Fibroblast of the aortic adventitia (primary cell): Measurements from ENCODE around the gene ARPC5L. TPM values are rescaled to one million over a fixed set of nuclear protein-coding genes. Genes with fewer than 3 reads are reported as not detected.
A peak's percentile ranks its signal among the peaks of the same experiment; 100 is the strongest.

Experiments used
- DNase-seq: peaks from one replicate; pipeline ENCODE4 v3.0.0-alpha.2; 2010; ENCODE audit warnings: low read depth
- H3K4me3 ChIP-seq: 2 replicates; pipeline ENCODE4 v1.5.1; 2011; ENCODE audit warnings: low read depth, mild to moderate bottlenecking, control low read depth, low read length, moderate library complexity
- total RNA-seq: library from RNA; depleted of rRNA; stranded (reverse); fragments of >200 nt; gene quantifications from 2 replicates; pipeline ENCODE4 v1.2.3, GENCODE V29; 2012; ENCODE audit warnings: low replicate concordance
- TF ChIP-seq, protein P1 (sequence below): IDR thresholded peaks from 2 replicates; pipeline ENCODE4 v1.5.1; 2011; ENCODE audit warnings: mild to moderate bottlenecking, low read length, control low read depth, inconsistent platforms; ENCODE audit not compliant: insufficient read depth

Gene ARPC5L
- 19.6 and 21.3 TPM in 2 replicates for total RNA-seq

DNA sequence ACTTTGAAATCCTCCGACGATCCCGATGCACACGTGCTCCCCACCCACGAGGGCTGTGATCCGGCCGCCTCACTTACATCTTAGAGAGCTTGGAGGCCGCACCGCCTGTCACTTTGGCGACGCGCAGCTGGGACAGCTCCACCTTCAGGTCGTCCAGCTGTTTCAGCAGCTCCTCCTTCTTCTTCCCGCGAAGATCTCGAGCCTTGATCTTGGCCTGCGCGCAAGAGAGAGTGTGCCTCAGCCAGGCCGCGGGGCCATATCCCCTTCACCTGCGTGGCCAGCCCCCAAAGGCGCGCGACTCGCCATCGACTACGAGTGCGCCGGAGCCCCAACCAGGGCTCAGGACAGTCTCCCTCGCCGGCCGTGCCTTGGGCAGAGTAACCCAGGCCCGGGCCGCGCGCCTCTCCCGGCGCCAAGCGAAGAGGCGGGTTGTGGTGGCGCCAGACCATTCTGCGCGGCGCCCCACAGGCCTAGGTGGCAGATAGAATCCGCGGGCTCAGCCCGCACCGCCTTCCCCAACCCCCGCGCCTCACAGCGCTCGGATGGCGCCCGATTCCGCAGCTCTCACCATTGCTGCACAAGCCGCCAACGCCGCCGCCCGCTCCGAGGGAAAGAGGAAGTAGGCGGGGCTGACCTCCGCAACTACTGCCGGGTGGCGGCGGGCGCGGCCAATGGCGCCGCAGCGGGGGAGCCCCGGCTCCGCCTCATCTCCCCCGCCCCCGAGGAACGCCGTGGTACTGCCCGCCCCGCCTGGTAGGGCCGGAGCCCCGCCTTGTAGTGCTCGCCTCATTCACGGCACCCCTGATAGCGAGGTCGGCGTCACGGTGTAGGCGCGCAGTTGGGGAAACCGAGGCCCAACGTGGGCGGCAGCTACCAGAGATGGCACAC is at the start of gene ARPC5L, which contains the start of gene RPL35:
Gene ARPC5L, plus strand, starts transcription at position 789 of the 888 bp plus-strand sequence. CDS start 7,161 bp downstream, outside the sequence.
Gene RPL35, minus strand, starts transcription at position 616 of the 888 bp plus-strand sequence. Its CDS starts 45 bp downstream, at position 571.
- peak; percentile 86 for DNase-seq
- peak within 1 kb of the TSS; percentile 93 for H3K4me3 ChIP-seq

DNA sequence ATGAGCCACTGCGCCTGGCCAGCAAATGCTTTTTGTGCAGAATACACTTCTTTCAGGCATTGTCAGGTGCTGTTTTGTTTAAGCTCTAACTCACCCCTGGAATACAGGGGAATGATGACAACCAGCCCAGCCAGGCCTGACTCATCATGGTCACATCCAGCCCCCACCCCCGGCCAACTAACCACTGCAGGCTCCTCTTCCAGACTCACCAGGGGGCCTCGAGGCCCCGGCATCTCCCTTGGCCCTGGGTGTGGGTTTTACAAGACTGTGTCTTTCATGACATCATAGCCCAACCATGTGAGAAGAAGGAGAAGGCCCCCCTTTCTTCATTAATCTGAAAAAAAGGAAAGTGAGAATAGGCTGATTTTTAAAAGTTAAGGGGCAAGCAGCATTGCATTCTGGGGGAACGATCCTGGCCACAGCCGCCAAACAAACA is 49.5 kb upstream of the ARPC5L start:
- TF ChIP-seq, protein P1, sequence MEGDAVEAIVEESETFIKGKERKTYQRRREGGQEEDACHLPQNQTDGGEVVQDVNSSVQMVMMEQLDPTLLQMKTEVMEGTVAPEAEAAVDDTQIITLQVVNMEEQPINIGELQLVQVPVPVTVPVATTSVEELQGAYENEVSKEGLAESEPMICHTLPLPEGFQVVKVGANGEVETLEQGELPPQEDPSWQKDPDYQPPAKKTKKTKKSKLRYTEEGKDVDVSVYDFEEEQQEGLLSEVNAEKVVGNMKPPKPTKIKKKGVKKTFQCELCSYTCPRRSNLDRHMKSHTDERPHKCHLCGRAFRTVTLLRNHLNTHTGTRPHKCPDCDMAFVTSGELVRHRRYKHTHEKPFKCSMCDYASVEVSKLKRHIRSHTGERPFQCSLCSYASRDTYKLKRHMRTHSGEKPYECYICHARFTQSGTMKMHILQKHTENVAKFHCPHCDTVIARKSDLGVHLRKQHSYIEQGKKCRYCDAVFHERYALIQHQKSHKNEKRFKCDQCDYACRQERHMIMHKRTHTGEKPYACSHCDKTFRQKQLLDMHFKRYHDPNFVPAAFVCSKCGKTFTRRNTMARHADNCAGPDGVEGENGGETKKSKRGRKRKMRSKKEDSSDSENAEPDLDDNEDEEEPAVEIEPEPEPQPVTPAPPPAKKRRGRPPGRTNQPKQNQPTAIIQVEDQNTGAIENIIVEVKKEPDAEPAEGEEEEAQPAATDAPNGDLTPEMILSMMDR, result peak; percentile 8
- no peak overlapping the region for H3K4me3 ChIP-seq
- peak; percentile 93 for DNase-seq

More for the DNA sequence above, at the start of gene ARPC5L, which contains the start of gene RPL35:
- TF ChIP-seq, protein P1, result peak; percentile 15

DNA sequence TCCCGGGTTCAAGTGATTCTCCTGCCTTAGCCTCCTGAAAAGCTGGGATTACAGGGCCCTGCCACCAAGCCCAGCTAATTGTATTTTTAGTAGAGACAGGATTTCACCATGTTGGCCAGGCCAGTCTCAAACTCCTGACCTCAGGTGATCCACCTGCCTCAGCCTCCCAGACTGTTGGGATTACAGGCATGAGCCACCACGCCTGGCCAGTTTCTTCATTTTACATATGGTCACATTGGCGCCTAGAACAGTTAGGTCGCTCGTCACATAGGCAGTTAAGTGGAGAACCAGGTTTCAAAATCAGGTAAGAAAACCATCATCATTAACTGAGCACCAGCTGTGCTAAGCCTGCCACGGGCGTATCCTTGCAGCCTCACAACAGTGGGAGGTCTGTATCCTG is 48.9 kb upstream of the ARPC5L start:
- no peak for DNase-seq
- TF ChIP-seq, protein P1, result no peak
- H3K4me3 ChIP-seq, result no peak overlapping the region

DNA sequence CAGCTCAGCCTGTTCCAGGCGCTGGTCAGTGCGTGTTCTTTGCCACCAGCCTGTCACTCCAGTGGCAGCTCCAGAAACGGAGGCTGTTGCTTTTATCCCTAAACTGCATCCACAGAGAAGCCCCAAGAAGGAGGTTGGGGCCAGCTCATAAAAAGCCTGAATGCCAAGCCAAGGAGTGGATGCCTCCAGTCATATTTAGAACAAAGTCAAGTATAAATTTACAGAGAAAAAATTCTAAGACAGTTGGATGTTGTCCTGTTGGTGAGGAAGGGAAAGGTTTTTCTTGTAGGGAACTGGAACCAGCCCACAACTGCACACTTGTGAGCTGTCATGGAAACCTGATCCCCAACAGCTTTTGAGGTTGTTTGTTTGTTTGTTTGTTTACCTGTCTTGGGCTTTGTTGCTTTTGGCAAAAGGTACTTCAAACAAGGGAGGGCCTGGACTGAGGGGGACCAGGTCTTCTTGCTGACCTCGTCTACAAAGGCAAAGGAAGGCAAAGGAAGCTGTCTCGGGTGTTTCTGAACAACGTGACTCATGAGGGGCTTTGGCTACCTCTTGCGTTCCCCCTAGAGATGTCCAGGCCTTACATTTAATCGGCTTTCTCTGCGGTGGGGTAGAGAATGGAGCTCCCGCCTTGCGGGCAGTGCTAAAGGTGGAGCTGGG is 48.3 kb upstream of the ARPC5L start:
- TF ChIP-seq, protein P1, result no peak
- no peak overlapping the region for H3K4me3 ChIP-seq
- no peak for DNase-seq

DNA sequence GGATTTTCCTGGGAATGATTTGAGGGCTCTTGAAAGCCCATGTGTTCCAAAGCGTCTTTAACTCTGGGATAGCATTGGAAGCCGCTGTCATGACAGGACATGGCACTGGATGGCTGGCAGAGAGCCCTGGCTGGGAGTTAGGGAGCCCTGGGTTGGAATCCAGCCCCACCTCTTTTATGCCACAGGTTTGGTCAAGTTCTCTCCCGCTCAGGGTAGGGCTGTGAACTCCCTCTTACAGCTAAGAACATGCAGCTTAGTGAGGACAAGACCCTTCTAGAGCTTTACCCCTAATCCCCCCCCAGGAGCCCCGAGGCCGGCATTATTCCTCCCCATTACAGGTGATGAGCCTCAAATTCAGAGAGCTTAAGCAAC is 47.8 kb upstream of the ARPC5L start:
- no peak overlapping the region for H3K4me3 ChIP-seq
- no peak for DNase-seq
- TF ChIP-seq, protein P1, result no peak

- TF ChIP-seq, protein P1, result no peak
- no peak for DNase-seq
Observed at GRCh38 chr9:124815601-124816000, 46.3 kb upstream of the ARPC5L start.

More at GRCh38 chr9:124815601-124816000, 46.3 kb upstream of the ARPC5L start:
- H3K4me3 ChIP-seq, result no peak overlapping the region
